GM12878 (cell line): ENCODE measurements around the gene BCOR. TPM values are rescaled to one million over a fixed set of nuclear protein-coding genes. Genes with fewer than 3 reads are reported as not detected.

ENCODE experiments used
- ATAC-seq: fragments of 200-7000 bp; cut with Tn5 transposase; 3 replicates; pipeline ENCODE4 v1.9.1; 2020; ENCODE audit warnings: mild to moderate bottlenecking, moderate library complexity
- BruUV-seq: library from RNA; stranded (reverse); fragments of 400-500 nt; replicated peaks from 2 replicates; lab custom pipeline; 2021; lab: Mats Ljungman, UMichigan
- CTCF ChIA-PET: fragments of 300-600 bp; sonication (Branson Sonifier 250); formaldehyde crosslinking; extraction: SDS; loops from one replicate; lab custom pipeline; 2021; ENCODE audit warnings: inconsistent platforms; lab: Yijun Ruan, JAX
- POLR2A ChIA-PET: fragments of 350-600 bp; formaldehyde crosslinking; extraction: SDS; loops from one replicate; lab custom pipeline; 2021; ENCODE audit warnings: inconsistent platforms; lab: Charles Lee
- RAD21 ChIA-PET: fragments of 300-600 bp; sonication (Branson Sonifier 250); formaldehyde crosslinking; loops from one replicate; lab custom pipeline; 2023; ENCODE audit warnings: antibody characterized with exemption; ENCODE audit not compliant: unreplicated experiment; lab: Charles Lee
- SMC1A ChIA-PET: fragments of 300-600 bp; sonication (Branson Sonifier 250); formaldehyde crosslinking; loops from one replicate; lab custom pipeline; 2023; ENCODE audit not compliant: unreplicated experiment, uncharacterized antibody; lab: Charles Lee
- DNase-seq: peaks from one replicate; pipeline ENCODE4 v3.0.0-alpha.2; 2011; ENCODE audit warnings: low read depth, low spot score
- FAIRE-seq: peaks from 3 replicates; lab custom pipeline; 2011; peaks lifted over from hg19 to GRCh38; lab: Jason Lieb, UNC
- H2AFZ ChIP-seq: 2 replicates; pipeline ENCODE4 v1.6.0; 2011; ENCODE audit warnings: low read depth, low read length, control low read depth; ENCODE audit not compliant: control insufficient read depth
- H3K27ac ChIP-seq: 2 replicates; pipeline ENCODE4 v1.5.1; 2011; ENCODE audit warnings: control low read depth; ENCODE audit not compliant: control insufficient read depth, insufficient read depth
- H3K27me3 ChIP-seq, 2 experiments: replicated peaks in 1 of 2; 2 replicates each; pipeline versions ENCODE4 v1.6.0 to v1.6.1; 2011; ENCODE audit warnings: low read length in 1 of 2; ENCODE audit not compliant: control insufficient read depth in 2 of 2, insufficient read depth in 2 of 2
- H3K36me3 ChIP-seq, 2 experiments: 2 replicates each; pipeline ENCODE4 v1.5.1; 2011; ENCODE audit warnings: low read length in 1 of 2; ENCODE audit not compliant: control insufficient read depth in 2 of 2, insufficient read depth in 2 of 2
- H3K4me1 ChIP-seq: 2 replicates; pipeline ENCODE4 v1.6.1; 2011; ENCODE audit warnings: mild to moderate bottlenecking, low read length, moderate library complexity, mixed read lengths; ENCODE audit not compliant: control insufficient read depth, insufficient read depth
- H3K4me2 ChIP-seq: 2 replicates; pipeline ENCODE4 v1.6.0; 2011; ENCODE audit warnings: control low read depth; ENCODE audit not compliant: control insufficient read depth, insufficient read depth
- H3K4me3 ChIP-seq: fragments of 200-600 bp; sonication (generic); 2 replicates; pipeline ENCODE4 v1.5.1; 2016
- H3K79me2 ChIP-seq: 2 replicates; pipeline ENCODE4 v1.6.0; 2011; ENCODE audit warnings: low read length; ENCODE audit not compliant: control insufficient read depth, insufficient read depth
- H3K9ac ChIP-seq: 2 replicates; pipeline ENCODE4 v1.8.0; 2011; ENCODE audit warnings: low read length, control low read depth, mixed read lengths; ENCODE audit not compliant: control insufficient read depth, insufficient read depth
- H3K9me3 ChIP-seq: replicated peaks from 3 replicates; pipeline ENCODE4 v1.5.1; 2011; ENCODE audit warnings: mild to moderate bottlenecking, low read length; ENCODE audit not compliant: control insufficient read depth, insufficient read depth
- H4K20me1 ChIP-seq: 2 replicates; pipeline ENCODE4 v1.6.0; 2011; ENCODE audit not compliant: control insufficient read depth, insufficient read depth
- ATF7 ChIP-seq: fragments of 450-650 bp; IDR thresholded peaks from 2 replicates; pipeline ENCODE4 v1.6.1; 2016; ENCODE audit warnings: low read depth, mild to moderate bottlenecking
- MEF2B ChIP-seq: fragments of 450-650 bp; IDR thresholded peaks from 2 replicates; pipeline ENCODE4 v1.6.1; 2018; ENCODE audit warnings: mild to moderate bottlenecking, moderate library complexity; ENCODE audit not compliant: partially characterized antibody, poor library complexity, severe bottlenecking
- NFIC ChIP-seq: IDR thresholded peaks from 2 replicates; pipeline ENCODE4 v1.6.1; 2012; ENCODE audit warnings: low read depth, mild to moderate bottlenecking, inconsistent platforms, low read length, moderate library complexity
- NRF1 ChIP-seq: conservative IDR thresholded peaks from 2 replicates; pipeline ENCODE4 v1.6.1; 2011; ENCODE audit warnings: mild to moderate bottlenecking, low read depth, low read length, improper control_type of control experiment
- RFX5 ChIP-seq: IDR thresholded peaks from 2 replicates; pipeline ENCODE4 v1.6.1; 2011; ENCODE audit warnings: low read depth, low read length, improper control_type of control experiment
- RUNX3 ChIP-seq: IDR thresholded peaks from 2 replicates; pipeline ENCODE4 v1.6.1; 2012; ENCODE audit warnings: low read length, inconsistent platforms
- SREBF2 ChIP-seq: IDR thresholded peaks from 2 replicates; pipeline ENCODE4 v1.6.1; 2012; ENCODE audit warnings: mild to moderate bottlenecking, low read length
- TARDBP ChIP-seq: IDR thresholded peaks from 2 replicates; pipeline ENCODE4 v1.6.1; 2016; ENCODE audit warnings: borderline replicate concordance
- YBX1 ChIP-seq: fragments of 450-650 bp; IDR thresholded peaks from 2 replicates; pipeline ENCODE4 v1.6.1; 2016; ENCODE audit warnings: antibody characterized with exemption
- ZNF217 ChIP-seq: fragments of 450-650 bp; IDR thresholded peaks from 2 replicates; pipeline ENCODE4 v1.6.1; 2017; ENCODE audit warnings: antibody characterized with exemption, mild to moderate bottlenecking
- ZNF274 ChIP-seq: IDR thresholded peaks from one replicate; pipeline ENCODE4 v1.8.0; 2011; ENCODE audit not compliant: insufficient read length, insufficient read depth
- WGBS: methylation state at CpG from one replicate; pipeline ENCODE4 v1.1.6; 2016; ENCODE audit warnings: low lambda C conversion rate; ENCODE audit not compliant: insufficient replicate concordance, insufficient coverage; ENCODE audit errors: missing lambda C conversion rate; 5-methylcytosine and 5-hydroxymethylcytosine counted together
- in situ Hi-C: fragments of 300-500 bp; cut with MboI; formaldehyde crosslinking; loops from 9 replicates; pipeline ENCODE4 v1.14.3; 2018; ENCODE audit warnings: mixed read lengths
- intact Hi-C: fragments of 100-400 bp; cut with micrococcal nuclease; formaldehyde crosslinking; loops from one replicate; pipeline ENCODE4 v1.14.2; 2022; ENCODE audit not compliant: unreplicated experiment
- polyA plus RNA-seq, 11 experiments: library from polyadenylated mRNA; depleted of rRNA in 4 of 11; unstranded in 6 of 11; stranded (reverse) in 5 of 11; fragments of >200 nt; fragmentation: Nextera tagmentation in 4 of 11; fragmentation: Illumina TruSeq in 1 of 11; extraction: Ambion mirVana in 4 of 11; extraction: Trizol in 1 of 11; gene quantifications; 1 replicate in 1 of 11; 2 replicates in 10 of 11; pipeline versions ENCODE4 v1.2.1 to v1.2.3, GENCODE V29; 2011 to 2016; ENCODE audit warnings: inconsistent platforms in 2 of 11, missing spikeins in 2 of 11, low read depth in 1 of 11
- total RNA-seq, 4 experiments: library from RNA; depleted of rRNA in 3 of 4; stranded (reverse); fragments of >200 nt in 3 of 4; fragmentation: Illumina TruSeq in 1 of 4; extraction: Trizol in 1 of 4; gene quantifications; 2 replicates each; pipeline versions ENCODE4 v1.2.1 to v1.2.3, GENCODE V29; 2013 to 2021
- TF ChIP-seq, protein P1 (sequence below): fragments of 150-350 bp; IDR thresholded peaks from 2 replicates; pipeline ENCODE4 v1.6.1; 2014; ENCODE audit warnings: mild to moderate bottlenecking, low read depth, low read length
- TF ChIP-seq, protein P2 (sequence below): fragments of 450-650 bp; formaldehyde crosslinking; IDR thresholded peaks from 2 replicates; pipeline ENCODE4 v1.5.0; 2022; ENCODE audit warnings: mild to moderate bottlenecking, missing genetic modification characterization

BCOR gene
- total and polyA plus RNA-seq, 10 of the 15 experiments (the other 5 are each of a cell fraction or from before 2014, with no cell fraction given) = 5.1 to 16.4 (median 10.1) TPM

- TF ChIP-seq ZNF217 = no peak
- no peak for TF ChIP-seq MEF2B
- TF ChIP-seq TARDBP = no peak
- no peak for TF ChIP-seq SREBF2
- TF ChIP-seq YBX1 = no peak
- TF ChIP-seq ZNF274 = no peak
- no peak for TF ChIP-seq RFX5
- TF ChIP-seq ATF7 = no peak
- TF ChIP-seq NFIC = no peak
- TF ChIP-seq, protein P1, sequence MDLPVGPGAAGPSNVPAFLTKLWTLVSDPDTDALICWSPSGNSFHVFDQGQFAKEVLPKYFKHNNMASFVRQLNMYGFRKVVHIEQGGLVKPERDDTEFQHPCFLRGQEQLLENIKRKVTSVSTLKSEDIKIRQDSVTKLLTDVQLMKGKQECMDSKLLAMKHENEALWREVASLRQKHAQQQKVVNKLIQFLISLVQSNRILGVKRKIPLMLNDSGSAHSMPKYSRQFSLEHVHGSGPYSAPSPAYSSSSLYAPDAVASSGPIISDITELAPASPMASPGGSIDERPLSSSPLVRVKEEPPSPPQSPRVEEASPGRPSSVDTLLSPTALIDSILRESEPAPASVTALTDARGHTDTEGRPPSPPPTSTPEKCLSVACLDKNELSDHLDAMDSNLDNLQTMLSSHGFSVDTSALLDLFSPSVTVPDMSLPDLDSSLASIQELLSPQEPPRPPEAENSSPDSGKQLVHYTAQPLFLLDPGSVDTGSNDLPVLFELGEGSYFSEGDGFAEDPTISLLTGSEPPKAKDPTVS = no peak
- no peak for TF ChIP-seq NRF1
- TF ChIP-seq, protein P2, sequence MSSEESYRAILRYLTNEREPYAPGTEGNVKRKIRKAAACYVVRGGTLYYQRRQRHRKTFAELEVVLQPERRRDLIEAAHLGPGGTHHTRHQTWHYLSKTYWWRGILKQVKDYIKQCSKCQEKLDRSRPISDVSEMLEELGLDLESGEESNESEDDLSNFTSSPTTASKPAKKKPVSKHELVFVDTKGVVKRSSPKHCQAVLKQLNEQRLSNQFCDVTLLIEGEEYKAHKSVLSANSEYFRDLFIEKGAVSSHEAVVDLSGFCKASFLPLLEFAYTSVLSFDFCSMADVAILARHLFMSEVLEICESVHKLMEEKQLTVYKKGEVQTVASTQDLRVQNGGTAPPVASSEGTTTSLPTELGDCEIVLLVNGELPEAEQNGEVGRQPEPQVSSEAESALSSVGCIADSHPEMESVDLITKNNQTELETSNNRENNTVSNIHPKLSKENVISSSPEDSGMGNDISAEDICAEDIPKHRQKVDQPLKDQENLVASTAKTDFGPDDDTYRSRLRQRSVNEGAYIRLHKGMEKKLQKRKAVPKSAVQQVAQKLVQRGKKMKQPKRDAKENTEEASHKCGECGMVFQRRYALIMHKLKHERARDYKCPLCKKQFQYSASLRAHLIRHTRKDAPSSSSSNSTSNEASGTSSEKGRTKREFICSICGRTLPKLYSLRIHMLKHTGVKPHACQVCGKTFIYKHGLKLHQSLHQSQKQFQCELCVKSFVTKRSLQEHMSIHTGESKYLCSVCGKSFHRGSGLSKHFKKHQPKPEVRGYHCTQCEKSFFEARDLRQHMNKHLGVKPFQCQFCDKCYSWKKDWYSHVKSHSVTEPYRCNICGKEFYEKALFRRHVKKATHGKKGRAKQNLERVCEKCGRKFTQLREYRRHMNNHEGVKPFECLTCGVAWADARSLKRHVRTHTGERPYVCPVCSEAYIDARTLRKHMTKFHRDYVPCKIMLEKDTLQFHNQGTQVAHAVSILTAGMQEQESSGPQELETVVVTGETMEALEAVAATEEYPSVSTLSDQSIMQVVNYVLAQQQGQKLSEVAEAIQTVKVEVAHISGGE (CRISPR knock-in tag) = no peak
- TF ChIP-seq RUNX3 = no peak
- intact Hi-C loops (no loop called here), in situ Hi-C loops (no loop called here)
- Histone ChIP-seq H3K27ac (no peak overlapping the region), H3K9me3 (no peaks in the 10 kb centered on the region; the same call in 2 of the 3 replicates), H3K79me2 (peaks cover 5% of the 10 kb centered on the region), H3K4me2 (no peak overlapping the region), H3K27me3 (no peaks in the 10 kb centered on the region), H4K20me1 (peaks cover 8% of the 10 kb centered on the region), H2AFZ (no peak overlapping the region), H3K4me1 (no peaks in the 10 kb centered on the region), H3K9ac (no peak overlapping the region), H3K4me3 (no peak overlapping the region), H3K36me3 (no peaks in the 10 kb centered on the region; a peak in 2 of 4 replicates)
- FAIRE-seq (no peak), ATAC-seq (no peak), DNase-seq (no peak)
- 67% methylated on average over 18 of the region's 18 CpGs for WGBS
- SMC1A ChIA-PET = no interaction called here
- POLR2A ChIA-PET = no interaction called here
- RAD21 ChIA-PET = interaction anchor here (0.6 kb wide), 2 partner anchors 249 to 1140 kb away, joined by 3 to 4 read pairs; no protein-coding TSS in a partner anchor
- CTCF ChIA-PET = no interaction called here
- BruUV-seq = no TSS peak
Measured at GRCh38 chrX:40085102-40085551, 12.6 kb downstream of the BCOR start.
